K562 (cell line): ENCODE data around the gene KSR2. TPM values are rescaled to one million over a fixed set of nuclear protein-coding genes. Genes with fewer than 3 reads are reported as not detected.

Experiments used
- ATAC-seq: fragments of 200-7000 bp; cut with Tn5 transposase; 3 replicates; pipeline ENCODE4 v1.9.1; 2020; ENCODE audit warnings: moderate library complexity
- BruUV-seq: library from RNA; stranded (reverse); fragments of 400-500 nt; replicated peaks from 2 replicates; lab custom pipeline; 2021; lab: Mats Ljungman, UMichigan
- CTCF ChIA-PET: fragments of 300-600 bp; formaldehyde crosslinking; extraction: SDS; loops from one replicate; lab custom pipeline; 2021; ENCODE audit warnings: low intra/inter-chr PET ratio; lab: Yijun Ruan, JAX
- POLR2A ChIA-PET: fragments of 300-600, 350-650 bp; sonication (Branson Sonifier 250); formaldehyde crosslinking; extraction: SDS; loops from one replicate; lab custom pipeline; 2021; ENCODE audit warnings: antibody characterized with exemption, inconsistent platforms; lab: Yijun Ruan, JAX
- DNase-seq, 4 experiments: peaks; one replicate each; pipeline versions ENCODE4 v3.0.0 to v3.0.0-alpha.2; 2011 to 2018; ENCODE audit warnings: low spot score in 3 of 4, mixed read lengths in 3 of 4; ENCODE audit errors: extremely low read depth in 1 of 4
- FAIRE-seq: peaks from 2 replicates; lab custom pipeline; 2011; peaks lifted over from hg19 to GRCh38; lab: Jason Lieb, UNC
- H2AFZ ChIP-seq: 2 replicates; pipeline ENCODE4 v1.6.0; 2011; ENCODE audit warnings: low read depth, low read length, control low read depth, inconsistent platforms
- H3K27ac ChIP-seq: fragments of 200-600 bp; 3 replicates; pipeline ENCODE4 v1.8.0; 2011; ENCODE audit warnings: low read depth, mild to moderate bottlenecking, control low read depth, inconsistent platforms, low read length, moderate library complexity, mixed read lengths; ENCODE audit errors: extremely low read depth
- H3K27me3 ChIP-seq, 2 experiments: fragments of 300-600 bp in 1 of 2; 2 replicates in 1 of 2; 3 replicates in 1 of 2; pipeline versions ENCODE4 v1.6.0 to v1.8.0; 2011; ENCODE audit warnings: inconsistent platforms in 2 of 2, low read length in 2 of 2, mild to moderate bottlenecking in 1 of 2, mixed read lengths in 1 of 2, moderate library complexity in 1 of 2; ENCODE audit not compliant: control insufficient read depth in 2 of 2, insufficient read depth in 2 of 2
- H3K36me3 ChIP-seq: fragments of 300-600 bp; 3 replicates; pipeline ENCODE4 v1.8.0; 2011; ENCODE audit warnings: mild to moderate bottlenecking, low read length, inconsistent platforms; ENCODE audit not compliant: control insufficient read depth, insufficient read depth
- H3K4me1 ChIP-seq, 2 experiments: fragments of 200-600 bp in 1 of 2; replicated peaks in 1 of 2; 2 replicates in 1 of 2; 3 replicates in 1 of 2; pipeline versions ENCODE4 v1.5.1 to v1.8.0; 2011; ENCODE audit warnings: inconsistent platforms in 2 of 2, low read length in 2 of 2, mild to moderate bottlenecking in 1 of 2, mixed read lengths in 1 of 2, moderate library complexity in 1 of 2; ENCODE audit not compliant: control insufficient read depth in 2 of 2, insufficient read depth in 2 of 2
- H3K4me2 ChIP-seq: 2 replicates; pipeline ENCODE4 v1.6.1; 2011; ENCODE audit warnings: low read length, control low read depth, inconsistent platforms, mixed read lengths; ENCODE audit not compliant: insufficient read depth
- H3K4me3 ChIP-seq: fragments of 200-600 bp; sonication (generic), shearing (Covaris generic); 2 replicates; pipeline ENCODE4 v1.5.1; 2016; ENCODE audit warnings: control low read depth, inconsistent platforms
- H3K79me2 ChIP-seq: fragments of 200-600 bp; 3 replicates; pipeline ENCODE4 v1.8.0; 2011; ENCODE audit warnings: low read length, inconsistent platforms; ENCODE audit not compliant: control insufficient read depth, insufficient read depth
- H3K9ac ChIP-seq, 2 experiments: 2 replicates each; pipeline versions ENCODE4 v1.6.0 to v1.6.1; 2011; ENCODE audit warnings: low read depth in 2 of 2, low read length in 2 of 2, control low read depth in 1 of 2, inconsistent platforms in 1 of 2, mild to moderate bottlenecking in 1 of 2, mixed read lengths in 1 of 2; ENCODE audit not compliant: insufficient read depth in 1 of 2
- H3K9me1 ChIP-seq: one replicate; pipeline ENCODE4 v1.6.0; 2011; ENCODE audit warnings: inconsistent platforms, mild to moderate bottlenecking, low read length, moderate library complexity; ENCODE audit not compliant: control insufficient read depth, insufficient read depth
- H3K9me3 ChIP-seq: replicated peaks from 2 replicates; pipeline ENCODE4 v1.5.1; 2011; ENCODE audit warnings: low read depth, low read length, inconsistent platforms; ENCODE audit not compliant: control insufficient read depth, insufficient read depth
- H4K20me1 ChIP-seq: replicated peaks from 2 replicates; pipeline ENCODE4 v1.6.1; 2011; ENCODE audit warnings: low read length, inconsistent platforms, mixed read lengths; ENCODE audit not compliant: control insufficient read depth, insufficient read depth
- BMI1 ChIP-seq: fragments of 150-350 bp; IDR thresholded peaks from 2 replicates; pipeline ENCODE4 v1.6.1; 2014; ENCODE audit warnings: low read length
- E2F3 ChIP-seq: fragments of 250-450 bp; sonication (Bioruptor Pico); IDR thresholded peaks from 2 replicates; pipeline ENCODE4 v1.4.0; 2020; ENCODE audit warnings: mild to moderate bottlenecking
- E4F1 ChIP-seq: fragments of 250-450 bp; sonication (Bioruptor Pico); IDR thresholded peaks from 2 replicates; pipeline ENCODE4 v1.5.0; 2021; ENCODE audit warnings: mild to moderate bottlenecking, borderline replicate concordance
- KLF10 ChIP-seq: fragments of 250-450 bp; sonication (Bioruptor Pico); IDR thresholded peaks from 2 replicates; pipeline ENCODE4 v1.6.1; 2021; ENCODE audit warnings: matching md5 sums
- NR1H2 ChIP-seq: sonication (generic); formaldehyde crosslinking; IDR thresholded peaks from 2 replicates; pipeline ENCODE4 v1.4.0; 2020; ENCODE audit warnings: mild to moderate bottlenecking, missing genetic modification reagents
- POLR2AphosphoS2 ChIP-seq: IDR thresholded peaks from 2 replicates; pipeline ENCODE4 v1.6.1; 2012; ENCODE audit warnings: low read length, improper control_type of control experiment
- ZBTB49 ChIP-seq: sonication (generic); formaldehyde crosslinking; IDR thresholded peaks from 2 replicates; pipeline ENCODE4 v1.8.0; 2022; ENCODE audit warnings: missing genetic modification reagents, mild to moderate bottlenecking, borderline replicate concordance
- ZBTB8A ChIP-seq: fragments of 450-650 bp; IDR thresholded peaks from 2 replicates; pipeline ENCODE4 v1.6.1; 2018; ENCODE audit warnings: mild to moderate bottlenecking, moderate library complexity; ENCODE audit not compliant: partially characterized antibody
- ZNF318 ChIP-seq, 2 experiments: fragments of 450-650 bp; IDR thresholded peaks; 2 replicates each; pipeline ENCODE4 v1.6.1; 2016; ENCODE audit warnings: mild to moderate bottlenecking in 2 of 2, borderline replicate concordance in 1 of 2, low read depth in 1 of 2, moderate library complexity in 1 of 2
- WGBS: fragments of 100-300 bp; shearing (Covaris generic); methylation state at CpG from one replicate; pipeline ENCODE4 v1.1.6; 2016; ENCODE audit warnings: low coverage, mixed read lengths; ENCODE audit not compliant: insufficient coverage; ENCODE audit errors: missing lambda C conversion rate; 5-methylcytosine and 5-hydroxymethylcytosine counted together
- in situ Hi-C: fragments of 300-500 bp; cut with MboI; formaldehyde crosslinking; loops from 4 replicates; pipeline ENCODE4 v1.15.0; 2018; ENCODE audit warnings: inconsistent platforms, mixed read lengths
- intact Hi-C: fragments of 100-400 bp; cut with micrococcal nuclease; formaldehyde crosslinking; loops from 2 replicates; pipeline ENCODE4 v1.14.2; 2022
- polyA plus RNA-seq, 8 experiments: library from polyadenylated mRNA; depleted of rRNA in 4 of 8; stranded (reverse) in 5 of 8; unstranded in 3 of 8; fragments of >200 nt; fragmentation: Nextera tagmentation in 2 of 8; fragmentation: Illumina TruSeq in 1 of 8; extraction: Ambion mirVana in 2 of 8; extraction: Trizol in 1 of 8; gene quantifications; 2 replicates each; pipeline versions ENCODE4 v1.2.1 to v1.2.3, GENCODE V29; 2011 to 2014; ENCODE audit warnings: inconsistent platforms in 1 of 8, missing spikeins in 1 of 8
- total RNA-seq, 7 experiments: library from RNA; depleted of rRNA in 6 of 7; stranded (reverse); fragments of >200 nt in 6 of 7; fragmentation: Illumina TruSeq in 2 of 7; extraction: Trizol in 2 of 7; gene quantifications; 2 replicates each; pipeline versions ENCODE4 v1.2.1 to v1.2.3, GENCODE V29; 2011 to 2021; ENCODE audit warnings: low replicate concordance in 1 of 7

The KSR2 gene
- total and polyA plus RNA-seq, 9 of the 15 experiments (the other 6 are each of a cell fraction or from before 2014, with no cell fraction given) = not detected

DNA sequence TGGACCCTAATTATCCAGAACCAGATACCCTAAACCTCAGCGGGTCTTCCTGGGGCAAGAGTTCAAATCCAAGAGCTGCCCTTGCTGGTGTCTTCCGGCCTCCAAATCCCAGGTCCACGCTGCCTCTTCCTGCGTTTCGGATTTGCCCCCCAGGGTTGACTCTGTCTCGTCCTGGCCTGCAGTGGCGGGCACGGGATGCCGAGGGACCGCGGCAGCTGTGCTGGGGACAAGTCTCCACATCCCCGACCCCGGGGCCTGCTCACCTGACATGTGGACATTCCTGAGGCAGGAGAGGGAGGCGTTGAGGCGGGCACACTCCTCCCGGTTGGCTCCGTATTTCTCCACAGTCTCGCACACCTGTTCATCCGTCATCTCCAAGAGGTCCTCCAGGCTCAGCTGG is 113.6 kb downstream of the KSR2 start:
- FAIRE-seq (no peak), DNase-seq (no peak), ATAC-seq (no peak)
- no peak overlapping the region; a peak in 1 of 4 replicates for H3K9ac ChIP-seq
- peaks cover 2% of the 10 kb centered on the region; the same call in 1 of the 2 replicates for H4K20me1 ChIP-seq
- no peaks in the 10 kb centered on the region for H3K9me1 ChIP-seq
- H3K27me3 ChIP-seq = peaks cover 5 to 23% of the 10 kb centered on the region in 2 experiments; a peak in 3 of 5 replicates
- in situ Hi-C loops = no loop called here
- BruUV-seq = no TSS peak
- ChIA-PET POLR2A (interaction anchor here (0.6 kb wide), 1 partner anchor 11 kb away, joined by 3 read pairs; no protein-coding TSS in a partner anchor), CTCF (interaction anchor here (0.9 kb wide), 1 partner anchor 488 kb away, joined by 3 read pairs; no protein-coding TSS in a partner anchor)
- H3K79me2 ChIP-seq = no peaks in the 10 kb centered on the region
- no peak overlapping the region for H3K4me3 ChIP-seq
- H3K27ac ChIP-seq = no peak overlapping the region
- no peak overlapping the region for H2AFZ ChIP-seq
- 1% methylated on average over 17 of the region's 19 CpGs for WGBS
- H3K4me2 ChIP-seq = no peak overlapping the region
- intact Hi-C loops = no loop called here
- H3K9me3 ChIP-seq = no peaks in the 10 kb centered on the region
- no peaks in the 10 kb centered on the region for H3K36me3 ChIP-seq
- no peaks in the 10 kb centered on the region for H3K4me1 ChIP-seq
- no peak for TF ChIP-seq NR1H2 (CRISPR knock-in tag)
- TF ChIP-seq ZBTB8A = no peak
- no peak for TF ChIP-seq POLR2AphosphoS2
- no peak for TF ChIP-seq ZNF318 (IDR thresholded peaks at IDR 0.05; ENCODE audit: borderline replicate concordance in 1 of 2, low read depth in 1 of 2)
- TF ChIP-seq KLF10 = no peak
- TF ChIP-seq BMI1 = no peak
- no peak for TF ChIP-seq E2F3 (CRISPR knock-in tag)
- TF ChIP-seq E4F1 (CRISPR knock-in tag) = no peak
- no peak for TF ChIP-seq ZBTB49 (CRISPR knock-in tag)
